ENCODE measurements around the gene SBNO2.
A peak's percentile ranks its signal among the peaks of the same experiment; 100 is the strongest.
"Not testable (repeated sequence)": the region's sequence is repeated elsewhere in the genome, so short reads cannot be mapped to it uniquely, and the experiment has no call there.

The SBNO2 gene

GRCh38 chr19:1206150-1206863 lies 32.2 kb upstream of the SBNO2 start:
- no peak for DNase-seq

- peak; percentile 100 for DNase-seq
Measured at GRCh38 chr19:1205114-1206099, 31.3 kb upstream of the SBNO2 start, which contains the start of gene STK11. STK11 (plus strand) TSS chr19:1205778; CDS start chr19:1206914, 1,136 bp downstream.

- DNase-seq: not testable (repeated sequence)
Measured at GRCh38 chr19:1200614-1201013, 26.5 kb upstream of the SBNO2 start.

- no peak for DNase-seq
Measured at GRCh38 chr19:1199531-1199930, 25.5 kb upstream of the SBNO2 start.

- no peak for DNase-seq
Measured at GRCh38 chr19:1189419-1189818, 15.4 kb upstream of the SBNO2 start.

- no peak for DNase-seq
Measured at GRCh38 chr19:1183543-1184172, 9.6 kb upstream of the SBNO2 start.

- no peak for DNase-seq
Measured at GRCh38 chr19:1182727-1183126, 8.7 kb upstream of the SBNO2 start.

- DNase-seq: no peak
Measured at GRCh38 chr19:1182068-1182467, 8.0 kb upstream of the SBNO2 start.

GRCh38 chr19:1181606-1182005 lies 7.5 kb upstream of the SBNO2 start:
- DNase-seq: no peak

GRCh38 chr19:1177322-1178114 lies 3.5 kb upstream of the SBNO2 start:
- no peak for DNase-seq

- DNase-seq: no peak
Measured at GRCh38 chr19:1173159-1173844, 766 bp downstream of the SBNO2 start.

- no peak for DNase-seq
Measured at GRCh38 chr19:1172353-1173158, 1.5 kb downstream of the SBNO2 start.

- no peak for DNase-seq
Measured at GRCh38 chr19:1171755-1172352, 2.2 kb downstream of the SBNO2 start.

GRCh38 chr19:1170938-1171754 lies 2.9 kb downstream of the SBNO2 start:
- no peak for DNase-seq

GRCh38 chr19:1169921-1170885 lies 3.9 kb downstream of the SBNO2 start:
- no peak for DNase-seq

GRCh38 chr19:1169411-1169791 lies 4.7 kb downstream of the SBNO2 start:
- no peak for DNase-seq

- no peak for DNase-seq
Measured at GRCh38 chr19:1168572-1169410, 5.3 kb downstream of the SBNO2 start.
